AG09319 (cell line): ENCODE data around the gene DBF4.
"Not testable (repeated sequence)": the region's sequence is repeated elsewhere in the genome, so short reads cannot be mapped to it uniquely, and the experiment has no call there.

Experiments used
- DNase-seq: peaks from one replicate; pipeline ENCODE4 v3.0.0-alpha.2; 2010; ENCODE audit warnings: low read depth; ENCODE audit errors: extremely low read depth
- TF ChIP-seq, protein P1 (sequence below): IDR thresholded peaks from 2 replicates; pipeline ENCODE4 v1.5.1; 2011; ENCODE audit warnings: low read depth, mild to moderate bottlenecking, inconsistent platforms, low read length, moderate library complexity

The DBF4 gene

DNA sequence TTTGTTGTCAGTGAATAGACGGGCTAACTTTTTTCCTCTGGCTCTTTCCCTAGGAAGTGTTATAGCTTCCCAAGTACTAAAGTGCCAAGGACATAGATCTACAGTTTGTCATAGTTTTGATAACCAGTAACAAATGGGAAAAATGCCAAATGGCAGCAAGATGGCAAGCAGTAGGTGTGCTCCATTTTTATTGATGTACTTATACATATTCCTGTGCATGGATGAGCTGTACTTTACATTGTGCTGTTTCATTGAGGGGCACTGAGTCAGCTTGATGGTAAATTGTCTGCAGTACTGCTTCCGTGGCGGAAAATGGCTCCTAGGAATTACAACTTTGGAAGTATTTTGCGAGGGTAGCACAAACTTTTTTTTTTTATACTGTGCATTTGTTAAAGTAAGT lies 64.8 kb downstream of the DBF4 start:
- no peak for DNase-seq
- TF ChIP-seq, protein P1, sequence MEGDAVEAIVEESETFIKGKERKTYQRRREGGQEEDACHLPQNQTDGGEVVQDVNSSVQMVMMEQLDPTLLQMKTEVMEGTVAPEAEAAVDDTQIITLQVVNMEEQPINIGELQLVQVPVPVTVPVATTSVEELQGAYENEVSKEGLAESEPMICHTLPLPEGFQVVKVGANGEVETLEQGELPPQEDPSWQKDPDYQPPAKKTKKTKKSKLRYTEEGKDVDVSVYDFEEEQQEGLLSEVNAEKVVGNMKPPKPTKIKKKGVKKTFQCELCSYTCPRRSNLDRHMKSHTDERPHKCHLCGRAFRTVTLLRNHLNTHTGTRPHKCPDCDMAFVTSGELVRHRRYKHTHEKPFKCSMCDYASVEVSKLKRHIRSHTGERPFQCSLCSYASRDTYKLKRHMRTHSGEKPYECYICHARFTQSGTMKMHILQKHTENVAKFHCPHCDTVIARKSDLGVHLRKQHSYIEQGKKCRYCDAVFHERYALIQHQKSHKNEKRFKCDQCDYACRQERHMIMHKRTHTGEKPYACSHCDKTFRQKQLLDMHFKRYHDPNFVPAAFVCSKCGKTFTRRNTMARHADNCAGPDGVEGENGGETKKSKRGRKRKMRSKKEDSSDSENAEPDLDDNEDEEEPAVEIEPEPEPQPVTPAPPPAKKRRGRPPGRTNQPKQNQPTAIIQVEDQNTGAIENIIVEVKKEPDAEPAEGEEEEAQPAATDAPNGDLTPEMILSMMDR = no peak

GRCh38 chr7:87944547-87944946 lies 68.3 kb downstream of the DBF4 start:
- TF ChIP-seq, protein P1 = no peak
- DNase-seq = no peak

DNA sequence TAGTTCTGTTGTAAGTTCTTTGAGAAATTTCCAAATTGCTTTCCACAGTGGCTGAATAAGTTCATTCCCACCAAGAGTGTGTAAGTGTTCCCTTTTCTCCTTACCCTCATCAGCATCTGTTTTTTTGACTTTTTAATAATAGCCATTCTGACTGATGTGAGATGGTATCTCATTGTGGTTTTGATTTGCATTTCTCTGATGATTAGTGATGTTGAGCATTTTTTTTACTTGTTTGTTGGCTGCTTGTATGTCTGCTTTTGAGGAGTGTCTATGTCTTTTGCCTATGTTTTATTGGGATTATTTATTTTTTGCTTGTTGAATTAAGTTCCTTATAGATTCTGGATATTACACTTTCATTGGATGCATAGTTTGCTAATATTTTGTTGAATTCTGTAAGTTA lies 69.6 kb downstream of the DBF4 start:
- DNase-seq = not testable (repeated sequence)

GRCh38 chr7:87948371-87948770 lies 72.1 kb downstream of the DBF4 start:
- no peak for DNase-seq
- TF ChIP-seq, protein P1 = no peak
